Gastrocnemius medialis (tissue), 4 donors: ENCODE data around the gene NRG2. TPM values are rescaled to one million over a fixed set of nuclear protein-coding genes. Genes with fewer than 3 reads are reported as not detected.
A peak's percentile ranks its signal among the peaks of the same experiment; 100 is the strongest.

Experiments
- ATAC-seq, 2 donors: fragments of 150-250 bp; one replicate each; pipeline ENCODE4 v1.9.1; 2016
- DNase-seq, 2 donors: peaks; one replicate each; pipeline ENCODE4 v3.0.0-alpha.2; 2019
- H3K27ac ChIP-seq, 4 donors: fragments of 200-600 bp; sonication (generic); 1 replicate in 1 of 4; 2 replicates in 3 of 4; pipeline ENCODE4 v1.5.1; 2016 to 2018; ENCODE audit warnings: mild to moderate bottlenecking in 2 of 4, moderate library complexity in 1 of 4
- H3K27me3 ChIP-seq, 3 donors: fragments of 200-600 bp; sonication (generic) in 2 of 3; 1 replicate in 1 of 3; 2 replicates in 2 of 3; pipeline versions ENCODE4 v1.5.1 to v1.6.0; 2016 to 2019; ENCODE audit warnings: mild to moderate bottlenecking in 1 of 3, moderate library complexity in 1 of 3
- H3K36me3 ChIP-seq, 2 donors: fragments of 200-600 bp; sonication (generic) in 1 of 2; one replicate each; pipeline ENCODE4 v1.5.1; 2017 to 2018
- H3K4me1 ChIP-seq, 2 donors: fragments of 200-600 bp; sonication (generic) in 1 of 2; one replicate each; pipeline ENCODE4 v1.5.1; 2016 to 2017; ENCODE audit warnings: mild to moderate bottlenecking in 2 of 2
- H3K4me3 ChIP-seq, 4 donors: fragments of 200-600 bp; sonication (generic) in 3 of 4; 1 replicate in 1 of 4; 2 replicates in 3 of 4; pipeline ENCODE4 v1.5.1; 2016 to 2019; ENCODE audit warnings: mild to moderate bottlenecking in 2 of 4
- H3K9me3 ChIP-seq, 3 donors: fragments of 200-600 bp; sonication (generic) in 2 of 3; 1 replicate in 1 of 3; 2 replicates in 2 of 3; pipeline ENCODE4 v1.5.1; 2016 to 2019
- CTCF ChIP-seq, 5 experiments: fragments of 450-650 bp in 3 of 5; fragments of 200-600 bp in 2 of 5; sonication (generic) in 2 of 5; IDR thresholded peaks in 4 of 5; conservative IDR thresholded peaks in 1 of 5; 1 replicate in 4 of 5; 2 replicates in 1 of 5; pipeline ENCODE4 v1.5.1; 2016 to 2019; ENCODE audit warnings: antibody characterized with exemption in 5 of 5, mild to moderate bottlenecking in 3 of 5, moderate library complexity in 3 of 5
- POLR2A ChIP-seq, 2 donors: fragments of 450-650 bp; IDR thresholded peaks; one replicate each; pipeline ENCODE4 v1.6.1; 2017; ENCODE audit warnings: antibody characterized with exemption in 2 of 2, mild to moderate bottlenecking in 2 of 2, moderate library complexity in 2 of 2
- in situ Hi-C, 4 donors: fragments of 200-750 bp; cut with MboI; loops; one replicate each; pipeline versions ENCODE4 v1.15.0 to v1.8.0; 2017; ENCODE audit warnings: low sequenced_read_pairs in 4 of 4
- intact Hi-C: fragments of 100-400 bp; cut with DNase I; formaldehyde crosslinking; loops from one replicate; pipeline ENCODE4 v1.15.1; 2023; ENCODE audit warnings: low total_unique reads
- total RNA-seq, 4 donors: library from RNA; depleted of rRNA; stranded (reverse); fragments of >200 nt; gene quantifications; one replicate each; pipeline versions ENCODE4 v1.1.0 to v1.2.3, GENCODE V29; 2016

The NRG2 gene
- 10 to 100 TPM; 10.3 to 28.8 (median 20.0) TPM for total RNA-seq

GRCh38 chr5:140042643-140043507, at the start of gene NRG2:
NRG2 (minus strand) TSS chr5:140043299.
- ATAC-seq, result peak; percentile 21 to 51
- H3K27me3 ChIP-seq, result no peaks in the 10 kb centered on the region
- H3K4me1 ChIP-seq, result peaks cover 22 to 29% of the 10 kb centered on the region in 2 donors
- intact Hi-C loops (loop anchor here (1.0 to 10.0 kb wide), 5 partner anchors 42 to 256 kb away; no protein-coding TSS in a partner anchor), in situ Hi-C loops (no loop called here)
- DNase-seq, result peak; percentile 67 to 86
- no peaks in the 10 kb centered on the region for H3K36me3 ChIP-seq
- H3K9me3 ChIP-seq, result no peaks in the 10 kb centered on the region
- TF ChIP-seq CTCF (IDR thresholded peaks at IDR 0.05 in 4 of 5, conservative IDR thresholded peaks at IDR 0.05 in 1 of 5) (peak; percentile 68 to 84 (median 72)), POLR2A (IDR thresholded peaks at IDR 0.05) (peak; percentile 74 to 79)
- H3K27ac ChIP-seq, result peak within 1 kb of the TSS; percentile 98 to 99 (median 98)
- H3K4me3 ChIP-seq, result peak within 1 kb of the TSS; percentile 82 to 97 (median 87)

- Histone ChIP-seq H3K4me1 (no peaks in the 10 kb centered on the region), H3K9me3 (no peaks in the 10 kb centered on the region), H3K36me3 (no peaks in the 10 kb centered on the region), H3K27ac (no peak overlapping the region), H3K27me3 (peaks cover 0 to 3% (median 3%) of the 10 kb centered on the region in 3 donors), H3K4me3 (no peak overlapping the region)
- in situ Hi-C loops (no loop called here), intact Hi-C loops (no loop called here)
- ATAC-seq, result no peak
- no peak for DNase-seq
- TF ChIP-seq CTCF (IDR thresholded peaks at IDR 0.05 in 4 of 5, conservative IDR thresholded peaks at IDR 0.05 in 1 of 5) (no peak), POLR2A (IDR thresholded peaks at IDR 0.05) (no peak)
Observed at GRCh38 chr5:140090251-140090650, 47.2 kb upstream of the NRG2 start.

GRCh38 chr5:140084541-140084940, 41.4 kb upstream of the NRG2 start:
- in situ Hi-C loops, result loop anchor here in 1 of 4 donors (10.0 kb wide), 2 partner anchors 50 to 300 kb away; no protein-coding TSS in a partner anchor
- intact Hi-C loops, result no loop called here
- Histone ChIP-seq H3K27me3 (peaks cover 0 to 3% (median 0%) of the 10 kb centered on the region in 3 donors), H3K4me3 (no peak overlapping the region), H3K36me3 (no peaks in the 10 kb centered on the region), H3K4me1 (no peaks in the 10 kb centered on the region), H3K27ac (no peak overlapping the region), H3K9me3 (no peaks in the 10 kb centered on the region)
- DNase-seq, result no peak
- ATAC-seq, result no peak
- TF ChIP-seq CTCF (IDR thresholded peaks at IDR 0.05 in 4 of 5, conservative IDR thresholded peaks at IDR 0.05 in 1 of 5) (no peak), POLR2A (IDR thresholded peaks at IDR 0.05) (no peak)

- in situ Hi-C loops, result loop anchor here in 1 of 4 donors (10.0 kb wide), 2 partner anchors 51 to 299 kb away; no protein-coding TSS in a partner anchor
- Histone ChIP-seq H3K27me3 (no peaks in the 10 kb centered on the region), H3K4me3 (no peak overlapping the region), H3K27ac (no peak overlapping the region), H3K36me3 (no peaks in the 10 kb centered on the region), H3K4me1 (no peaks in the 10 kb centered on the region), H3K9me3 (no peaks in the 10 kb centered on the region)
- ATAC-seq (no peak), DNase-seq (no peak)
- TF ChIP-seq CTCF (IDR thresholded peaks at IDR 0.05 in 4 of 5, conservative IDR thresholded peaks at IDR 0.05 in 1 of 5) (no peak), POLR2A (IDR thresholded peaks at IDR 0.05) (no peak)
- intact Hi-C loops, result no loop called here
Observed at GRCh38 chr5:140083650-140084049, 40.6 kb upstream of the NRG2 start.
